ENCODE data around the gene TMEM186. TPM values are rescaled to one million over a fixed set of nuclear protein-coding genes. Genes with fewer than 3 reads are reported as not detected.

TMEM186 gene, protein sequence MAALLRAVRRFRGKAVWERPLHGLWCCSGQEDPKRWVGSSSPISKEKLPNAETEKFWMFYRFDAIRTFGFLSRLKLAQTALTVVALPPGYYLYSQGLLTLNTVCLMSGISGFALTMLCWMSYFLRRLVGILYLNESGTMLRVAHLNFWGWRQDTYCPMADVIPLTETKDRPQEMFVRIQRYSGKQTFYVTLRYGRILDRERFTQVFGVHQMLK
- total RNA-seq (2012; rRNA removed) = 5.7 and 5.8 TPM in 2 replicates
- polyA plus RNA-seq (2012; rRNA removed) = 6.0 and 6.8 TPM in 2 replicates
- polyA plus RNA-seq (2012; cell fraction: cytosol; rRNA removed) = 7.1 and 10.8 TPM in 2 replicates
- polyA plus RNA-seq (2012; cell fraction: nucleus; rRNA removed; ENCODE audit: low replicate concordance) = 4.1 and 5.4 TPM in 2 replicates
- percentile 57 among the genes with signal in this experiment for Bru-seq, nascent RNA
- percentile 55 among the genes with signal in this experiment for BruChase-seq, experiment 1, labeled RNA remaining after a 6-hour chase
- BruChase-seq, experiment 2, labeled RNA remaining after a 2-hour chase = percentile 56 among the genes with signal in this experiment
- long read RNA-seq, transcript TMEM186-201 (2 exons, 1,448 nt) = major isoform, 6 of 18 reads
- long read RNA-seq, partial matches to known transcripts = 0 of 18 reads
- long read RNA-seq, other reads (novel, unspliced or antisense) = 12 of 18 reads

DNA sequence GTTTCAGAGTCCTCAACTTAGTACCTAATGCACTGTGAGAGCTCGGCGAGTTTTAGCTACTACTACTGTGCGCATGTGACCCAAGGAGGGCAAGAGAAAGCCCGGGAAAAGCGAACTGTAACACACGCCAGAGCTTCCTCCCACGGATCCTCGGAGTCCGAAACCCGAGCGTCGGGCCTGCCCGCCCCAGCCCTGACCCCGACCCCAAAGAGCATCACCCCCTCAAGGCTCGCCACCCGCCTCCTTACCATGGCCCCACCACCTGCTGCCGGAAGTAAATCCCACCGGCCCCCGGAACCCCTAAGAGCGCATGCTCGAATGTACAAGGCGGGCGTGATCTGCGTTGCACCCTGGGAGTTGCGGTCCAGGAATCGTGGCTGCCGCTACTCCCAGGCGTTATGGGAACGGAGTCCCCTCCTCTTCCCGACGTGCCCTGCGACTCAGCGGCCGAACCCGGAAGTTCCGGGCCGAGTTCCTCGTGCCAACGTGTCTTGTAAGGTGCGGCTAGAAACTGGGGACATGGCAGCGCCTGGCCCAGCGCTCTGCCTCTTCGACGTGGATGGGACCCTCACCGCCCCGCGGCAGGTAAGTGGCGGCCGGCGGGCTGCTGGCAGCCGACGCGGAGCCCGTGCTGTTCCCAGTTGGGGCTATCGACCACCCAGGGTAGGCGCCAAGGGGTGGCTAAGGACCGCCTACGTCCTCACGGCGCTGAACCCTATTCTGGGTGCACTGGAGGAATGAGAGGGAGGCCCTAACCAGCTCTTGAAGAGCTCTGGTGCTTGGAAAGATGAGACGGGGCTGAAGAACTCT lies at the start of gene TMEM186, which contains the start of gene PMM2:
Gene TMEM186 (minus strand): TSS at position 276 of the 810 bp plus-strand sequence. CDS start 25 bp downstream, at position 251.
Gene PMM2 (plus strand): TSS at position 476 of the 810 bp plus-strand sequence. CDS start 44 bp downstream, at position 520.
- H3K4me1 ChIP-seq (ENCODE audit: control insufficient read depth, insufficient read depth, low read length) = peaks cover 7% of the 10 kb centered on the region
- H3K27me3 ChIP-seq (ENCODE audit: control insufficient read depth, insufficient read depth, low read length) = no peaks in the 10 kb centered on the region
- peak within 1 kb of the TSS; percentile 87 for H2AK5ac ChIP-seq (ENCODE audit: low read depth, low read length)
- H2BK120ac ChIP-seq (ENCODE audit: low read depth, low read length) = peak within 1 kb of the TSS; percentile 49
- peaks cover 8% of the 10 kb centered on the region for H3K9me1 ChIP-seq (ENCODE audit: insufficient read depth, low read length)
- no peaks in the 10 kb centered on the region for H3K9me3 ChIP-seq (ENCODE audit: control insufficient read depth, insufficient read depth, low read length)
- CTCF ChIA-PET = interaction anchor here (1.2 kb wide), 2 partner anchors 26 to 133 kb away, joined by 3 read pairs; no protein-coding TSS in a partner anchor
- H2BK15ac ChIP-seq (ENCODE audit: low read depth, low read length) = peak within 1 kb of the TSS; percentile 16; the same call in 1 of the 3 replicates
- peak within 1 kb of the TSS; percentile 80 for H4K5ac ChIP-seq (ENCODE audit: low read depth, low read length)
- peak within 1 kb of the TSS; percentile 93 for H3K4ac ChIP-seq (ENCODE audit: low read depth, low read length)
- peaks cover 11% of the 10 kb centered on the region for H3K36me3 ChIP-seq (ENCODE audit: control insufficient read depth, insufficient read depth, low read length)
- intact Hi-C loops (cut with micrococcal nuclease) (loop anchor here (1.0 to 5.0 kb wide), 2 partner anchors 70 to 83 kb away; partner anchors contain the start of gene CARHSP1), in situ Hi-C loops (cut with MboI; ENCODE audit: low sequenced_read_pairs) (no loop called here), dilution Hi-C loops (cut with HindIII; ENCODE audit: low sequenced_read_pairs, unreplicated experiment) (no loop called here)
- ATAC-seq (ENCODE audit: low read depth) (peak; percentile 99), DNase-seq (peak; percentile 95)
- peak within 1 kb of the TSS; percentile 100 for H2AK9ac ChIP-seq (replicated peaks; ENCODE audit: low read depth, low read length, poor library complexity)
- peak within 1 kb of the TSS; percentile 95 for H4K91ac ChIP-seq (ENCODE audit: insufficient read depth, low read depth, low read length)
- peak within 1 kb of the TSS; percentile 99 for H3K14ac ChIP-seq (replicated peaks; ENCODE audit: low read depth, low read length)
- peaks cover 18 to 47% of the 10 kb centered on the region in 2 experiments for H3K79me1 ChIP-seq (ENCODE audit: low read depth in 1 of 2, low read length in 2 of 2)
- WGBS, 2 experiments (ENCODE audit: extremely low coverage in 2 of 2, insufficient read length in 1 of 2) = 0% methylated on average over 24 of the region's 61 CpGs; no CpG with 5 or more reads in 1 of the 2 experiments
- peak within 1 kb of the TSS; percentile 93 for H3K27ac ChIP-seq (ENCODE audit: insufficient read depth, low read length)
- H3K4me2 ChIP-seq (ENCODE audit: low read depth, low read length) = peak within 1 kb of the TSS; percentile 99
- no TSS peak for BruUV-seq (replicated peaks)
- POLR2A ChIA-PET (ENCODE audit: unreplicated experiment) = interaction anchor here (0.7 kb wide), 1 partner anchor 13 kb away, joined by 5 read pairs; no protein-coding TSS in a partner anchor
- H4K20me1 ChIP-seq (ENCODE audit: insufficient read depth, low read length) = peaks cover 32% of the 10 kb centered on the region
- peak within 1 kb of the TSS; percentile 91 for H2AFZ ChIP-seq (replicated peaks; ENCODE audit: low read length, poor library complexity)
- peak within 1 kb of the TSS; percentile 78 for H3K4me3 ChIP-seq (ENCODE audit: insufficient read depth, low read depth, low read length)
- peak within 1 kb of the TSS; percentile 90 for H2BK5ac ChIP-seq (ENCODE audit: low read depth, low read length, poor library complexity, severe bottlenecking)
- peak within 1 kb of the TSS; percentile 90 for H3K23ac ChIP-seq (ENCODE audit: low read depth, low read length)
- peak within 1 kb of the TSS; percentile 25 for H3K18ac ChIP-seq (ENCODE audit: low read depth, low read length)
- H2BK20ac ChIP-seq (ENCODE audit: low read depth, low read length) = 0 out of 2 replicates have a peak within 1 kb of the TSS, but pooled peaks have one; percentile 28
- H3K9ac ChIP-seq (ENCODE audit: low read depth, low read length) = peak within 1 kb of the TSS; percentile 90
- H4K8ac ChIP-seq (ENCODE audit: low read depth in 2 of 2, low read length in 2 of 2) = peak within 1 kb of the TSS; percentile 89 to 96
- H3K56ac ChIP-seq (ENCODE audit: extremely low read depth, insufficient read depth, low read length) = peak within 1 kb of the TSS; percentile 81
- TF ChIP-seq BHLHE40 (IDR thresholded peaks at IDR 0.05; ENCODE audit: low read depth, low read length) (peak; percentile 47; the same call in 1 of the 2 replicates), MAZ (IDR thresholded peaks at IDR 0.05; ENCODE audit: borderline replicate concordance, low read depth, low read length) (peak; percentile 94), FOS (IDR thresholded peaks at IDR 0.05; ENCODE audit: low read depth, low read length) (no peak), SMC3 (IDR thresholded peaks at IDR 0.05; ENCODE audit: low read depth, low read length) (no peak), NFE2L2 (IDR thresholded peaks at IDR 0.05; ENCODE audit: low read depth, low read length) (no peak), MAFK (IDR thresholded peaks at IDR 0.05; ENCODE audit: low read depth, low read length) (no peak), MXI1 (IDR thresholded peaks at IDR 0.05; ENCODE audit: borderline replicate concordance, low read depth, low read length) (peak; percentile 99), RCOR1 (IDR thresholded peaks at IDR 0.05; ENCODE audit: insufficient replicate concordance, low read length) (no peak), POLR2A (IDR thresholded peaks at IDR 0.05; ENCODE audit: low read depth, low read length) (peak; percentile 94), CHD1 (IDR thresholded peaks at IDR 0.05; ENCODE audit: low read depth, low read length) (no peak), RAD21 (IDR thresholded peaks at IDR 0.05; ENCODE audit: low read length) (no peak)
- TF ChIP-seq, protein P1, sequence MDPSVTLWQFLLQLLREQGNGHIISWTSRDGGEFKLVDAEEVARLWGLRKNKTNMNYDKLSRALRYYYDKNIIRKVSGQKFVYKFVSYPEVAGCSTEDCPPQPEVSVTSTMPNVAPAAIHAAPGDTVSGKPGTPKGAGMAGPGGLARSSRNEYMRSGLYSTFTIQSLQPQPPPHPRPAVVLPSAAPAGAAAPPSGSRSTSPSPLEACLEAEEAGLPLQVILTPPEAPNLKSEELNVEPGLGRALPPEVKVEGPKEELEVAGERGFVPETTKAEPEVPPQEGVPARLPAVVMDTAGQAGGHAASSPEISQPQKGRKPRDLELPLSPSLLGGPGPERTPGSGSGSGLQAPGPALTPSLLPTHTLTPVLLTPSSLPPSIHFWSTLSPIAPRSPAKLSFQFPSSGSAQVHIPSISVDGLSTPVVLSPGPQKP (IDR thresholded peaks at IDR 0.05; ENCODE audit: borderline replicate concordance, low read depth, low read length) = 0 out of 2 replicates have a peak, but pooled peaks have one; percentile 43
- TF ChIP-seq, protein P2, sequence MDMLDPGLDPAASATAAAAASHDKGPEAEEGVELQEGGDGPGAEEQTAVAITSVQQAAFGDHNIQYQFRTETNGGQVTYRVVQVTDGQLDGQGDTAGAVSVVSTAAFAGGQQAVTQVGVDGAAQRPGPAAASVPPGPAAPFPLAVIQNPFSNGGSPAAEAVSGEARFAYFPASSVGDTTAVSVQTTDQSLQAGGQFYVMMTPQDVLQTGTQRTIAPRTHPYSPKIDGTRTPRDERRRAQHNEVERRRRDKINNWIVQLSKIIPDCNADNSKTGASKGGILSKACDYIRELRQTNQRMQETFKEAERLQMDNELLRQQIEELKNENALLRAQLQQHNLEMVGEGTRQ (IDR thresholded peaks at IDR 0.05; ENCODE audit: low read depth, low read length) = peak; percentile 53; the same call in 1 of the 2 replicates
